ENCODE results near the gene IMPACT.

The IMPACT gene

GRCh38 chr18:24429188-24429587 lies 2.7 kb downstream of the IMPACT start:
- Histone ChIP-seq H3K27ac (ENCODE audit: low read depth, low read length) (no peak overlapping the region), H3K36me3 (ENCODE audit: control insufficient read depth, insufficient read depth, low read length) (no peaks in the 10 kb centered on the region), H3K27me3 (ENCODE audit: control insufficient read depth, insufficient read depth, low read length) (no peaks in the 10 kb centered on the region), H3K9ac (ENCODE audit: low read length) (no peak overlapping the region), H3K4me3 (ENCODE audit: low read length) (no peak overlapping the region), H3K4me1 (ENCODE audit: control insufficient read depth, insufficient read depth, low read length) (peaks cover 2% of the 10 kb centered on the region)

- no peaks in the 10 kb centered on the region for H3K36me3 ChIP-seq (ENCODE audit: control insufficient read depth, insufficient read depth, low read length)
- no peaks in the 10 kb centered on the region for H3K27me3 ChIP-seq (ENCODE audit: control insufficient read depth, insufficient read depth, low read length)
- no peak overlapping the region for H3K9ac ChIP-seq (ENCODE audit: low read length)
- no peak overlapping the region for H3K4me3 ChIP-seq (ENCODE audit: low read length)
- H3K4me1 ChIP-seq (ENCODE audit: control insufficient read depth, insufficient read depth, low read length), result no peaks in the 10 kb centered on the region
- no peak overlapping the region for H3K27ac ChIP-seq (ENCODE audit: low read depth, low read length)
Measured at GRCh38 chr18:24432618-24433017, 6.1 kb downstream of the IMPACT start.

- no peaks in the 10 kb centered on the region for H3K4me1 ChIP-seq (ENCODE audit: control insufficient read depth, insufficient read depth, low read length)
- no peaks in the 10 kb centered on the region for H3K27me3 ChIP-seq (ENCODE audit: control insufficient read depth, insufficient read depth, low read length)
- H3K27ac ChIP-seq (ENCODE audit: low read depth, low read length), result no peak overlapping the region
- no peak overlapping the region for H3K4me3 ChIP-seq (ENCODE audit: low read length)
- peaks cover 2% of the 10 kb centered on the region for H3K36me3 ChIP-seq (ENCODE audit: control insufficient read depth, insufficient read depth, low read length)
- no peak overlapping the region for H3K9ac ChIP-seq (ENCODE audit: low read length)
Measured at GRCh38 chr18:24436939-24437338, 10.5 kb downstream of the IMPACT start.

GRCh38 chr18:24443870-24444269 lies 17.4 kb downstream of the IMPACT start:
- Histone ChIP-seq H3K36me3 (ENCODE audit: control insufficient read depth, insufficient read depth, low read length) (peaks cover 2% of the 10 kb centered on the region), H3K27ac (ENCODE audit: low read depth, low read length) (no peak overlapping the region), H3K27me3 (ENCODE audit: control insufficient read depth, insufficient read depth, low read length) (no peaks in the 10 kb centered on the region), H3K4me3 (ENCODE audit: low read length) (no peak overlapping the region), H3K9ac (ENCODE audit: low read length) (no peak overlapping the region), H3K4me1 (ENCODE audit: control insufficient read depth, insufficient read depth, low read length) (no peaks in the 10 kb centered on the region)

- no peak overlapping the region for H3K9ac ChIP-seq (ENCODE audit: low read length)
- H3K27me3 ChIP-seq (ENCODE audit: control insufficient read depth, insufficient read depth, low read length), result no peaks in the 10 kb centered on the region
- H3K36me3 ChIP-seq (ENCODE audit: control insufficient read depth, insufficient read depth, low read length), result no peaks in the 10 kb centered on the region
- H3K4me3 ChIP-seq (ENCODE audit: low read length), result no peak overlapping the region
- no peak overlapping the region for H3K27ac ChIP-seq (ENCODE audit: low read depth, low read length)
- H3K4me1 ChIP-seq (ENCODE audit: control insufficient read depth, insufficient read depth, low read length), result no peaks in the 10 kb centered on the region
Measured at GRCh38 chr18:24446453-24446852, 20.0 kb downstream of the IMPACT start.

- Histone ChIP-seq H3K9ac (ENCODE audit: low read length) (no peak overlapping the region), H3K36me3 (ENCODE audit: control insufficient read depth, insufficient read depth, low read length) (no peaks in the 10 kb centered on the region), H3K4me1 (ENCODE audit: control insufficient read depth, insufficient read depth, low read length) (no peaks in the 10 kb centered on the region), H3K27me3 (ENCODE audit: control insufficient read depth, insufficient read depth, low read length) (no peaks in the 10 kb centered on the region), H3K27ac (ENCODE audit: low read depth, low read length) (no peak overlapping the region), H3K4me3 (ENCODE audit: low read length) (no peak overlapping the region)
Measured at GRCh38 chr18:24446953-24447538, 20.6 kb downstream of the IMPACT start.

GRCh38 chr18:24447961-24448360 lies 21.5 kb downstream of the IMPACT start:
- H3K27me3 ChIP-seq (ENCODE audit: control insufficient read depth, insufficient read depth, low read length), result no peaks in the 10 kb centered on the region
- no peak overlapping the region for H3K27ac ChIP-seq (ENCODE audit: low read depth, low read length)
- H3K4me1 ChIP-seq (ENCODE audit: control insufficient read depth, insufficient read depth, low read length), result no peaks in the 10 kb centered on the region
- no peak overlapping the region for H3K4me3 ChIP-seq (ENCODE audit: low read length)
- no peaks in the 10 kb centered on the region for H3K36me3 ChIP-seq (ENCODE audit: control insufficient read depth, insufficient read depth, low read length)
- H3K9ac ChIP-seq (ENCODE audit: low read length), result no peak overlapping the region

GRCh38 chr18:24456549-24456948 lies 30.1 kb downstream of the IMPACT start:
- no peaks in the 10 kb centered on the region for H3K4me1 ChIP-seq (ENCODE audit: control insufficient read depth, insufficient read depth, low read length)
- no peaks in the 10 kb centered on the region for H3K27me3 ChIP-seq (ENCODE audit: control insufficient read depth, insufficient read depth, low read length)
- H3K36me3 ChIP-seq (ENCODE audit: control insufficient read depth, insufficient read depth, low read length), result no peaks in the 10 kb centered on the region
- no peak overlapping the region for H3K4me3 ChIP-seq (ENCODE audit: low read length)
- no peak overlapping the region for H3K9ac ChIP-seq (ENCODE audit: low read length)
- no peak overlapping the region for H3K27ac ChIP-seq (ENCODE audit: low read depth, low read length)

GRCh38 chr18:24459772-24460171 lies 33.3 kb downstream of the IMPACT start:
- Histone ChIP-seq H3K27me3 (ENCODE audit: control insufficient read depth, insufficient read depth, low read length) (no peaks in the 10 kb centered on the region), H3K4me1 (ENCODE audit: control insufficient read depth, insufficient read depth, low read length) (no peaks in the 10 kb centered on the region), H3K27ac (ENCODE audit: low read depth, low read length) (no peak overlapping the region), H3K9ac (ENCODE audit: low read length) (no peak overlapping the region), H3K4me3 (ENCODE audit: low read length) (no peak overlapping the region), H3K36me3 (ENCODE audit: control insufficient read depth, insufficient read depth, low read length) (no peaks in the 10 kb centered on the region)

GRCh38 chr18:24460388-24460787 lies 33.9 kb downstream of the IMPACT start, which contains the start of gene HRH4:
HRH4 (plus strand) TSS chr18:24460637; CDS start chr18:24460729, 92 bp downstream.
- no peaks in the 10 kb centered on the region for H3K4me1 ChIP-seq (ENCODE audit: control insufficient read depth, insufficient read depth, low read length)
- no peak within 1 kb of the TSS for H3K4me3 ChIP-seq (ENCODE audit: low read length)
- H3K27me3 ChIP-seq (ENCODE audit: control insufficient read depth, insufficient read depth, low read length), result no peaks in the 10 kb centered on the region
- H3K9ac ChIP-seq (ENCODE audit: low read length), result no peak within 1 kb of the TSS
- H3K27ac ChIP-seq (ENCODE audit: low read depth, low read length), result no peak within 1 kb of the TSS
- no peaks in the 10 kb centered on the region for H3K36me3 ChIP-seq (ENCODE audit: control insufficient read depth, insufficient read depth, low read length)

GRCh38 chr18:24461996-24462395 lies 35.5 kb downstream of the IMPACT start:
- H3K4me1 ChIP-seq (ENCODE audit: control insufficient read depth, insufficient read depth, low read length), result no peaks in the 10 kb centered on the region
- H3K27ac ChIP-seq (ENCODE audit: low read depth, low read length), result no peak overlapping the region
- H3K9ac ChIP-seq (ENCODE audit: low read length), result no peak overlapping the region
- no peak overlapping the region for H3K4me3 ChIP-seq (ENCODE audit: low read length)
- no peaks in the 10 kb centered on the region for H3K36me3 ChIP-seq (ENCODE audit: control insufficient read depth, insufficient read depth, low read length)
- H3K27me3 ChIP-seq (ENCODE audit: control insufficient read depth, insufficient read depth, low read length), result no peaks in the 10 kb centered on the region

- Histone ChIP-seq H3K27ac (ENCODE audit: low read depth, low read length) (no peak overlapping the region), H3K9ac (ENCODE audit: low read length) (no peak overlapping the region), H3K27me3 (ENCODE audit: control insufficient read depth, insufficient read depth, low read length) (no peaks in the 10 kb centered on the region), H3K4me1 (ENCODE audit: control insufficient read depth, insufficient read depth, low read length) (no peaks in the 10 kb centered on the region), H3K36me3 (ENCODE audit: control insufficient read depth, insufficient read depth, low read length) (no peaks in the 10 kb centered on the region), H3K4me3 (ENCODE audit: low read length) (no peak overlapping the region)
Measured at GRCh38 chr18:24462838-24463775, 36.6 kb downstream of the IMPACT start.

Measured in rectal smooth muscle tissue (tissue), 1 donor.